Fibroblast of the aortic adventitia (primary cell): ENCODE results near the gene GUK1. TPM values are rescaled to one million over a fixed set of nuclear protein-coding genes. Genes with fewer than 3 reads are reported as not detected.

ENCODE experiments used
- DNase-seq: peaks from one replicate; pipeline ENCODE4 v3.0.0-alpha.2; 2010; ENCODE audit warnings: low read depth
- H3K4me3 ChIP-seq: 2 replicates; pipeline ENCODE4 v1.5.1; 2011; ENCODE audit warnings: low read depth, mild to moderate bottlenecking, control low read depth, low read length, moderate library complexity
- total RNA-seq: library from RNA; depleted of rRNA; stranded (reverse); fragments of >200 nt; gene quantifications from 2 replicates; pipeline ENCODE4 v1.2.3, GENCODE V29; 2012; ENCODE audit warnings: low replicate concordance
- TF ChIP-seq, protein P1 (sequence below): IDR thresholded peaks from 2 replicates; pipeline ENCODE4 v1.5.1; 2011; ENCODE audit warnings: mild to moderate bottlenecking, low read length, control low read depth, inconsistent platforms; ENCODE audit not compliant: insufficient read depth

The GUK1 gene
- total RNA-seq, 1 donor, result 217 TPM

- DNase-seq, result no peak
- TF ChIP-seq, protein P1, sequence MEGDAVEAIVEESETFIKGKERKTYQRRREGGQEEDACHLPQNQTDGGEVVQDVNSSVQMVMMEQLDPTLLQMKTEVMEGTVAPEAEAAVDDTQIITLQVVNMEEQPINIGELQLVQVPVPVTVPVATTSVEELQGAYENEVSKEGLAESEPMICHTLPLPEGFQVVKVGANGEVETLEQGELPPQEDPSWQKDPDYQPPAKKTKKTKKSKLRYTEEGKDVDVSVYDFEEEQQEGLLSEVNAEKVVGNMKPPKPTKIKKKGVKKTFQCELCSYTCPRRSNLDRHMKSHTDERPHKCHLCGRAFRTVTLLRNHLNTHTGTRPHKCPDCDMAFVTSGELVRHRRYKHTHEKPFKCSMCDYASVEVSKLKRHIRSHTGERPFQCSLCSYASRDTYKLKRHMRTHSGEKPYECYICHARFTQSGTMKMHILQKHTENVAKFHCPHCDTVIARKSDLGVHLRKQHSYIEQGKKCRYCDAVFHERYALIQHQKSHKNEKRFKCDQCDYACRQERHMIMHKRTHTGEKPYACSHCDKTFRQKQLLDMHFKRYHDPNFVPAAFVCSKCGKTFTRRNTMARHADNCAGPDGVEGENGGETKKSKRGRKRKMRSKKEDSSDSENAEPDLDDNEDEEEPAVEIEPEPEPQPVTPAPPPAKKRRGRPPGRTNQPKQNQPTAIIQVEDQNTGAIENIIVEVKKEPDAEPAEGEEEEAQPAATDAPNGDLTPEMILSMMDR, result no peak
These were observed 34.6 kb downstream of the GUK1 start for GRCh38 chr1:228174482-228175315.

GRCh38 chr1:228175316-228176023 lies 35.4 kb downstream of the GUK1 start:
- H3K4me3 ChIP-seq, result no peak overlapping the region
- TF ChIP-seq, protein P1, result no peak
- DNase-seq, result no peak

More at GRCh38 chr1:228174482-228175315, 34.6 kb downstream of the GUK1 start:
- no peak overlapping the region for H3K4me3 ChIP-seq

DNA sequence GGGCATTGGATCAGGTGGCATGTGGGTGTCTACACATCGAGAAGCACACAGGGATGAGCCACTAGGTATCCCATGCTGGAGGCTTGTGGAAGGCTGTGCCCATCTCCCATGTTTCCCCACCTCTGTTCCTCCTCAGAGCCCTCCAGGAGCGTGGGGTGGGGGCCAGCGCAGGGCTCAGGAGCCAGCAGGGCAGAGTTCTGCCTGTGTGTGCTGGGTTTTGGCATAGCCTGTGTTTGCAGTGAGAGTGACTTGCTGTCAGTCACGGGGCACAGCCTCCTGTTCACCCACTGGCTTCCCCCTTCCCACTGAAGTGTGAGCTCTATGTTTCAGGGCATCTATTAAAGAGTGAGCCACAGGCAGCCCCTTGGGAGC lies 35.9 kb downstream of the GUK1 start:
- TF ChIP-seq, protein P1, result no peak
- no peak for DNase-seq
- H3K4me3 ChIP-seq, result no peak overlapping the region

DNA sequence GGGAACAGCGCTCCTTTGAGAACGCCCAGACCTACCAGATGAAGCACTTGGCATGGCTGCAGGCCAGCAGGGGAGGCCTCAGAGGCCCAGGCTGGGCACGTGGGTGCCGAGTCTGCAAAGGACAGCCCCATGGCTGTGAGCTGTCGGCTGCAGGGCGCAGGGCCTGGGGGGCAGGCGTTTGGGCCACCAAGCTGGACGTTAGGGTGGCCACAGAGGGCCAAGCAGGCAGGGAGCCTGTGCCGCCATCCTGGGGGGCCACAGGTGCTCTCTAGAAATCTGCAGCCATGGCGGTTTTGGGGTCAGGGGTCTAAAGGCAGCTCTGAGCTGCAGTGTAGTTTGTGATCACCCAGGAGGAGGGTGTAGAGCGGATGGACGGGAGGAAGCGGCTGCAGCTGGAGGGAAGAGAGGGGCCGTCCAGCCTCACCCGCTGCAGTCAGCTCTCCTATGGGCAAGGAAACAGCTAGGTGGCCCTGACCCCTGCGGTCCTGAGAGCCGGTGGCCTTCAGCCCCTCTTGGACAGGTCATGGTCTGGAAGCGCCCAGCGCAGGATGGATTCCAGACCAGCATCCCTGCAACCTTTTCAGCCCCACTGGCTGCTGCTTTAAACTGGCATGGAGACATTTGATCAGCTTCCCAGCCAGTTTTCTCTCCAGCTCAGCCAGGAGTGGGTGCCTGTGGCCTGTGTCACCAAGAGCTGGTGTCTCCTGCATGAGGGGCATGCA lies 36.5 kb downstream of the GUK1 start:
- H3K4me3 ChIP-seq, result no peak overlapping the region
- no peak for DNase-seq
- TF ChIP-seq, protein P1, result no peak

- no peak overlapping the region for H3K4me3 ChIP-seq
- TF ChIP-seq, protein P1, result no peak
- no peak for DNase-seq
These were observed 37.0 kb downstream of the GUK1 start for GRCh38 chr1:228177183-228177475.

DNA sequence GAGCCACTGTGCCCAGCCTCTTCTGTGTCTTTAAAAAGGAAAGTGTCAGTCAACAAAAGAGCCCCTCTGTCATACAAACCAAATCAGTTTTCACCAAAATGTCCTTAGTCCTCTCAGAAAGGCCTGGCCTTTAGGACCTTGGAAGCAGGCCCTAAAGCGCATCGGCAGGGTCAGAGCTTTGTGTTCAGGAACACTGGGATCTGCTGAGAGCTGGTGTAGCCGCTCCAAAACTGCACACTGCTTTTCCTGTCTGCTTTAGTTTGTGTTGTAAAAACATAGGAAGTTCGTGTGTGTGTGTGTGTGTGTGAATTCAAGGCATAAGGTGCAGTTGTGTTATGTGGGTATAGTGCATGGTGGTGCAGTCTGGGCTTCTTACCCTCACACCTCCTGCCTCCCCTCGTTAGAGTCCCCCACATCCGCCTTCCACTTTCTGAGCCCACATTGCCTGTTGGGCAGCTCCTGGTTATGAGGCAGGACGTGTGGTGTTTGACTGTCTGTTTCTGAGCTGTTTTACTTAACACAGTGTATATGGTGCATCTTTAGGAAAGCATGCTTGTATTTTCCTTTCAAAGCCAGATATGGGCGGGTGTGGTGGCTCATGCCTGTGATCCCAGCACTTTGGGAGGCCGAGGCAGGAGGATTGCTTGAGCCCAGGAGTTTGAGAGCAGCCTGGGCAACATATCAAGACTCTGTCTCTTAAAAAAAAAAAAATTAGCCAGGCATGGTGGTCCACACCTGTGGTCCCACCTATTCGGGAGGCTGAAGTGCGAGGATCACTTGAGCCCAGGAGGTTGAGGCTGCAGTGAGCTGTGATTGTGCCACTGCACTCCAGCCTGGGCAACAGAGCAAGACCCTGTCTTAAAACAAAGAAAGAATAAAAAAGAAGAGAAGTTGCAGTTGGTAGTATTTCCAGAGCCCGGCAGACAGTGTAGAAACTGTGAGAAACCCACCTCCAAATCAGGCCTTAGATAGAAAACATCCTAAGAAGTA lies 37.9 kb downstream of the GUK1 start:
- TF ChIP-seq, protein P1, result no peak
- H3K4me3 ChIP-seq, result no peak overlapping the region
- no peak for DNase-seq
